SK-N-SH (cell line): ENCODE results near the gene RNF121. TPM values are rescaled to one million over a fixed set of nuclear protein-coding genes. Genes with fewer than 3 reads are reported as not detected.

Experiments
- CTCF ChIA-PET: fragments of 300-600, 350-600 bp; formaldehyde crosslinking; extraction: SDS; loops from one replicate; lab custom pipeline; 2021; lab: Yijun Ruan, JAX
- POLR2A ChIA-PET: fragments of 350-600 bp; sonication (Branson Sonifier 250); formaldehyde crosslinking; extraction: SDS; loops from one replicate; lab custom pipeline; 2020; ENCODE audit warnings: antibody characterized with exemption, inconsistent platforms; lab: Yijun Ruan, JAX
- DNase-seq: peaks from one replicate; pipeline ENCODE4 v3.0.0; 2012
- H2AFZ ChIP-seq: fragments of 200-600 bp; sonication (generic); 2 replicates; pipeline ENCODE4 v1.8.1; 2016; ENCODE audit warnings: antibody characterized with exemption, mild to moderate bottlenecking, low read depth
- H3F3A ChIP-seq: fragments of 200-600 bp; sonication (generic); replicated peaks from 2 replicates; pipeline ENCODE3; 2016; ENCODE audit warnings: antibody characterized with exemption, mild to moderate bottlenecking; ENCODE audit not compliant: insufficient read depth
- H3K27ac ChIP-seq, 2 experiments: fragments of 200-500 bp in 1 of 2; fragments of 200-600 bp in 1 of 2; sonication (Bioruptor generic) in 1 of 2; sonication (generic), shearing (Covaris generic) in 1 of 2; 2 replicates each; pipeline versions ENCODE4 v1.5.1 to v1.6.1; 2014 to 2016; ENCODE audit warnings: low read depth in 2 of 2, inconsistent platforms in 1 of 2, low read length in 1 of 2, mild to moderate bottlenecking in 1 of 2, mixed read lengths in 1 of 2
- H3K27me3 ChIP-seq: fragments of 200-600 bp; sonication (generic), shearing (Covaris generic); 2 replicates; pipeline ENCODE4 v1.6.1; 2016; ENCODE audit warnings: mixed run types; ENCODE audit not compliant: insufficient read depth
- H3K36me3 ChIP-seq, 2 experiments: fragments of 200-500 bp in 1 of 2; fragments of 200-600 bp in 1 of 2; sonication (Bioruptor generic) in 1 of 2; sonication (generic) in 1 of 2; replicated peaks in 1 of 2; 2 replicates each; pipeline versions ENCODE3 to v1.5.1; 2014 to 2016; ENCODE audit warnings: low read length in 1 of 2, mild to moderate bottlenecking in 1 of 2; ENCODE audit not compliant: insufficient read depth in 2 of 2, control insufficient read depth in 1 of 2
- H3K4me1 ChIP-seq, 2 experiments: fragments of 200-500 bp in 1 of 2; fragments of 200-600 bp in 1 of 2; sonication (Bioruptor generic) in 1 of 2; sonication (generic), shearing (Covaris generic) in 1 of 2; 2 replicates each; pipeline versions ENCODE4 v1.5.1 to v1.6.1; 2014 to 2016; ENCODE audit warnings: low read depth in 1 of 2, low read length in 1 of 2, mixed run types in 1 of 2; ENCODE audit not compliant: insufficient read depth in 2 of 2, control insufficient read depth in 1 of 2
- H3K4me2 ChIP-seq: fragments of 200-600 bp; sonication (generic), shearing (Covaris generic); 2 replicates; pipeline ENCODE4 v1.6.1; 2017; ENCODE audit warnings: mixed run types
- H3K4me3 ChIP-seq, 2 experiments: fragments of 200-500 bp in 1 of 2; fragments of 200-600 bp in 1 of 2; sonication (Bioruptor generic) in 1 of 2; sonication (generic), shearing (Covaris generic) in 1 of 2; 2 replicates each; pipeline versions ENCODE4 v1.5.1 to v1.8.1; 2014 to 2016; ENCODE audit warnings: low read depth in 2 of 2, inconsistent platforms in 1 of 2, low read length in 1 of 2, mild to moderate bottlenecking in 1 of 2, mixed read lengths in 1 of 2, moderate library complexity in 1 of 2
- H3K79me2 ChIP-seq: fragments of 200-600 bp; sonication (generic); 2 replicates; pipeline ENCODE4 v1.8.1; 2017; ENCODE audit warnings: mild to moderate bottlenecking; ENCODE audit not compliant: insufficient read depth
- H3K9ac ChIP-seq: fragments of 200-600 bp; sonication (generic); 2 replicates; pipeline ENCODE4 v1.6.1; 2017; ENCODE audit warnings: mixed run types
- H3K9me2 ChIP-seq: fragments of 200-600 bp; sonication (generic); 2 replicates; pipeline ENCODE4 v1.6.1; 2017; ENCODE audit warnings: mixed run types
- H3K9me3 ChIP-seq: fragments of 200-600 bp; sonication (generic); 2 replicates; pipeline ENCODE4 v1.6.1; 2017; ENCODE audit warnings: mixed run types, mild to moderate bottlenecking, moderate library complexity
- H4K20me1 ChIP-seq: fragments of 200-600 bp; sonication (generic); 2 replicates; pipeline ENCODE4 v1.6.1; 2017; ENCODE audit warnings: mild to moderate bottlenecking, mixed run types; ENCODE audit not compliant: insufficient read depth
- FOSL2 ChIP-seq: IDR thresholded peaks from 2 replicates; pipeline ENCODE4 v1.4.0; 2012; ENCODE audit warnings: low read depth, mild to moderate bottlenecking, moderate library complexity, borderline replicate concordance
- FOXM1 ChIP-seq: IDR thresholded peaks from 2 replicates; pipeline ENCODE4 v1.4.0; 2012; ENCODE audit warnings: low read depth, mild to moderate bottlenecking
- GABPA ChIP-seq: IDR thresholded peaks from 2 replicates; pipeline ENCODE4 v1.4.0; 2012; ENCODE audit warnings: low read depth, mild to moderate bottlenecking
- GATA2 ChIP-seq: sonication (generic); formaldehyde crosslinking; IDR thresholded peaks from 2 replicates; pipeline ENCODE4 v1.5.0; 2020; ENCODE audit warnings: mild to moderate bottlenecking, missing genetic modification reagents
- JUND ChIP-seq: IDR thresholded peaks from 2 replicates; pipeline ENCODE4 v1.4.0; 2012
- MAX ChIP-seq: IDR thresholded peaks from 2 replicates; pipeline ENCODE4 v1.4.0; 2012; ENCODE audit warnings: low read depth
- MXI1 ChIP-seq: IDR thresholded peaks from 2 replicates; pipeline ENCODE4 v1.6.1; 2012; ENCODE audit warnings: mild to moderate bottlenecking, low read depth, low read length, improper control_type of control experiment
- SIN3A ChIP-seq: IDR thresholded peaks from 2 replicates; pipeline ENCODE4 v1.6.1; 2012; ENCODE audit warnings: low read depth, mild to moderate bottlenecking, low read length, moderate library complexity, borderline replicate concordance
- TAF1 ChIP-seq: IDR thresholded peaks from 2 replicates; pipeline ENCODE4 v1.6.1; 2012; ENCODE audit warnings: low read depth, mild to moderate bottlenecking, low read length, moderate library complexity, borderline replicate concordance
- TEAD4 ChIP-seq: IDR thresholded peaks from 2 replicates; pipeline ENCODE4 v1.4.0; 2012; ENCODE audit warnings: mild to moderate bottlenecking, borderline replicate concordance; ENCODE audit not compliant: insufficient read depth
- USF1 ChIP-seq: IDR thresholded peaks from 2 replicates; pipeline ENCODE4 v1.4.0; 2012; ENCODE audit warnings: low read depth, borderline replicate concordance
- ZBTB33 ChIP-seq: IDR thresholded peaks from 2 replicates; pipeline ENCODE4 v1.4.0; 2012; ENCODE audit warnings: low read depth, borderline replicate concordance
- WGBS: methylation state at CpG from one replicate; pipeline ENCODE4 v1.1.6; 2017; ENCODE audit warnings: low lambda C conversion rate; 5-methylcytosine and 5-hydroxymethylcytosine counted together
- polyA plus RNA-seq, 3 experiments: library from polyadenylated mRNA; depleted of rRNA; stranded (reverse); fragments of >200 nt; gene quantifications; 2 replicates each; pipeline ENCODE4 v1.2.3, GENCODE V29; 2012
- TF ChIP-seq, protein P1 (sequence below): IDR thresholded peaks from 2 replicates; pipeline ENCODE4; 2012
- TF ChIP-seq, protein P2 (sequence below): IDR thresholded peaks from 2 replicates; pipeline ENCODE4 v1.6.1; 2012; ENCODE audit warnings: mild to moderate bottlenecking, low read depth, low read length, moderate library complexity

The RNF121 gene
- polyA plus RNA-seq, 1 of the 3 experiments (the other 2 are of a cell fraction) = 49.5 TPM

- peaks cover 51% of the 10 kb centered on the region for H3F3A ChIP-seq
- no peak overlapping the region for H3K9ac ChIP-seq
- H3K27ac ChIP-seq = peak overlapping the region in 1 of 2 experiments; percentile 50; a peak in 1 of 4 replicates
- H4K20me1 ChIP-seq = peaks cover 36% of the 10 kb centered on the region
- no peak overlapping the region for H2AFZ ChIP-seq
- no peaks in the 10 kb centered on the region for H3K79me2 ChIP-seq
- H3K4me3 ChIP-seq = no peak overlapping the region
- DNase-seq = no peak
- H3K27me3 ChIP-seq = no peaks in the 10 kb centered on the region
- H3K9me3 ChIP-seq = no peaks in the 10 kb centered on the region
- CTCF ChIA-PET = interaction anchor here (1.0 to 2.8 kb wide), 8 partner anchors 10 to 430 kb away, joined by 3 to 11 read pairs (median 6); partner anchors contain the start of gene CLPB
- POLR2A ChIA-PET = interaction anchor here (0.8 to 2.4 kb wide), 3 partner anchors 9 to 14 kb away, joined by 3 to 7 read pairs (median 3); no protein-coding TSS in a partner anchor
- TF ChIP-seq JUND = no peak
- no peak for TF ChIP-seq ZBTB33
- no peak for TF ChIP-seq FOSL2
- TF ChIP-seq FOXM1 = no peak
- no peak for TF ChIP-seq MAX
- TF ChIP-seq USF1 = no peak
- TF ChIP-seq, protein P1, sequence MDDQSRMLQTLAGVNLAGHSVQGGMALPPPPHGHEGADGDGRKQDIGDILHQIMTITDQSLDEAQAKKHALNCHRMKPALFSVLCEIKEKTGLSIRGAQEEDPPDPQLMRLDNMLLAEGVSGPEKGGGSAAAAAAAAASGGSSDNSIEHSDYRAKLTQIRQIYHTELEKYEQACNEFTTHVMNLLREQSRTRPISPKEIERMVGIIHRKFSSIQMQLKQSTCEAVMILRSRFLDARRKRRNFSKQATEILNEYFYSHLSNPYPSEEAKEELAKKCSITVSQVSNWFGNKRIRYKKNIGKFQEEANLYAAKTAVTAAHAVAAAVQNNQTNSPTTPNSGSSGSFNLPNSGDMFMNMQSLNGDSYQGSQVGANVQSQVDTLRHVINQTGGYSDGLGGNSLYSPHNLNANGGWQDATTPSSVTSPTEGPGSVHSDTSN = no peak
- TF ChIP-seq, protein P2, sequence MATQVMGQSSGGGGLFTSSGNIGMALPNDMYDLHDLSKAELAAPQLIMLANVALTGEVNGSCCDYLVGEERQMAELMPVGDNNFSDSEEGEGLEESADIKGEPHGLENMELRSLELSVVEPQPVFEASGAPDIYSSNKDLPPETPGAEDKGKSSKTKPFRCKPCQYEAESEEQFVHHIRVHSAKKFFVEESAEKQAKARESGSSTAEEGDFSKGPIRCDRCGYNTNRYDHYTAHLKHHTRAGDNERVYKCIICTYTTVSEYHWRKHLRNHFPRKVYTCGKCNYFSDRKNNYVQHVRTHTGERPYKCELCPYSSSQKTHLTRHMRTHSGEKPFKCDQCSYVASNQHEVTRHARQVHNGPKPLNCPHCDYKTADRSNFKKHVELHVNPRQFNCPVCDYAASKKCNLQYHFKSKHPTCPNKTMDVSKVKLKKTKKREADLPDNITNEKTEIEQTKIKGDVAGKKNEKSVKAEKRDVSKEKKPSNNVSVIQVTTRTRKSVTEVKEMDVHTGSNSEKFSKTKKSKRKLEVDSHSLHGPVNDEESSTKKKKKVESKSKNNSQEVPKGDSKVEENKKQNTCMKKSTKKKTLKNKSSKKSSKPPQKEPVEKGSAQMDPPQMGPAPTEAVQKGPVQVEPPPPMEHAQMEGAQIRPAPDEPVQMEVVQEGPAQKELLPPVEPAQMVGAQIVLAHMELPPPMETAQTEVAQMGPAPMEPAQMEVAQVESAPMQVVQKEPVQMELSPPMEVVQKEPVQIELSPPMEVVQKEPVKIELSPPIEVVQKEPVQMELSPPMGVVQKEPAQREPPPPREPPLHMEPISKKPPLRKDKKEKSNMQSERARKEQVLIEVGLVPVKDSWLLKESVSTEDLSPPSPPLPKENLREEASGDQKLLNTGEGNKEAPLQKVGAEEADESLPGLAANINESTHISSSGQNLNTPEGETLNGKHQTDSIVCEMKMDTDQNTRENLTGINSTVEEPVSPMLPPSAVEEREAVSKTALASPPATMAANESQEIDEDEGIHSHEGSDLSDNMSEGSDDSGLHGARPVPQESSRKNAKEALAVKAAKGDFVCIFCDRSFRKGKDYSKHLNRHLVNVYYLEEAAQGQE = no peak
- no peak for TF ChIP-seq GABPA
- no peak for TF ChIP-seq SIN3A
- no peak for TF ChIP-seq TAF1
- no peak for TF ChIP-seq MXI1
- TF ChIP-seq TEAD4 = no peak
- no peak for TF ChIP-seq GATA2 (CRISPR knock-in tag)
- H3K4me2 ChIP-seq = no peak overlapping the region
- peaks cover 29 to 91% of the 10 kb centered on the region in 2 experiments for H3K36me3 ChIP-seq
- H3K9me2 ChIP-seq = no peaks in the 10 kb centered on the region
- peaks cover 0 to 4% of the 10 kb centered on the region in 2 experiments; a peak in 1 of 4 replicates for H3K4me1 ChIP-seq
- 94% methylated on average over 14 of the region's 16 CpGs for WGBS
These were observed 75.9 kb downstream of the RNF121 start for GRCh38 chr11:72004515-72005346.
